GM23248 (cell line): ENCODE data around the gene HAND1.

Experiments
- EZH2 ChIP-seq: fragments of 200-600 bp; sonication (generic); IDR thresholded peaks from 2 replicates; pipeline ENCODE4 v1.6.1; 2018; ENCODE audit warnings: antibody characterized with exemption, mild to moderate bottlenecking; ENCODE audit not compliant: insufficient read depth, poor library complexity, severe bottlenecking
- EZH2phosphoT487 ChIP-seq: fragments of 200-600 bp; sonication (generic); IDR thresholded peaks from 2 replicates; pipeline ENCODE4 v1.6.1; 2018; ENCODE audit warnings: antibody characterized with exemption, moderate library complexity, mild to moderate bottlenecking, low read depth; ENCODE audit not compliant: insufficient read depth

DNA sequence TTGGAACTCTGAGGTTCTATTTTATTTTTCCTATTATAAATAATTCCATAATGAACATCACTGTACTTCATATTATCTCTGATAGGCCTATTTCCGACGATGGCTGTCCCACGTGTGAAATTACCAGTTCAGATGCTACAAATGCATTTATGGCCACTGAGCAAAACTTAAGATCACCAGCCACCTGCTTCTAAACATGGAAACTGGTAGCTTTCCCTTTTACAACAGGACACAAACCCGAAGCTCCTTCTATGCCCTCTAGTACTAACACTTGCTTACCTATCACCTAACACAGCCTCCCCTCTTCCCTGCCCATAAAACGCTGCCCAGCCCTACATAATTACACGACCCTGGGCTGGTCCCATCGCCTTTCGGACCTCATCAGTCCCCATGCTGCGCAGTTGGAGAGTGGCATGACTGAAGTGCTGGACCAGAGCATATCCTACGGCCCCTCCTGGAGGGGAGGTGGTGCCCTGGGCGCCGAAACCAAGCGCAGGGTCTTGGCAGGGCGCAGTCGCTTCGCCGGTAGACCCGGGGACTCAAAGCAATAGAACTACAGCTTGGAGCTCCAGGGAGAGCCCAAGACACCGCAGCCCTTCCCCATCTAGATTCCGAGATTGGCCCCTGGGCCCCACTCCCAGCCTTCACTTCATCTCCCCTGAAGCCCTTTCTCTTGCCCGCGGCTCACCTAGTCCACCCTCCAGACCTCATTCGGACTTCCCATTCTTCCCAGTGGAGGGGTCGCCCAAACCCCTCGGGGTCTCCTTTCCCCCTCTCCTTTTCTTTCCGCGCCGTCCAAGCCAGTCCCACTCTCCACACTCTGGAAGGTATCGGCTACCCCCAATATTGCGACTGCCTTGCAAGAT, 33.2 kb downstream of the HAND1 start:
- TF ChIP-seq EZH2 (no peak), EZH2phosphoT487 (no peak)
